Lung (tissue), 12 donors: ENCODE data around the gene FBXW2. TPM values are rescaled to one million over a fixed set of nuclear protein-coding genes. Genes with fewer than 3 reads are reported as not detected.

Experiments
- ATAC-seq: fragments of 200-7000 bp; cut with Tn5 transposase; one replicate; pipeline ENCODE4 v1.9.1; 2020; ENCODE audit warnings: moderate number of reproducible peaks; ENCODE audit not compliant: insufficient read depth, low FRiP score
- DNase-seq, 3 donors: peaks; one replicate each; pipeline ENCODE4 v3.0.0-alpha.2; 2013 to 2017
- H3K27ac ChIP-seq, 2 donors: one replicate each; pipeline ENCODE4 v1.5.1; 2013; ENCODE audit warnings: mild to moderate bottlenecking in 2 of 2, moderate library complexity in 2 of 2, control low read depth in 1 of 2, inconsistent platforms in 1 of 2, low read depth in 1 of 2, low read length in 1 of 2
- H3K27me3 ChIP-seq, 3 donors: one replicate each; pipeline ENCODE4 v1.5.1; 2013; ENCODE audit warnings: low read length in 2 of 3; ENCODE audit not compliant: control insufficient read depth in 3 of 3, insufficient read depth in 3 of 3
- H3K36me3 ChIP-seq, 4 donors: one replicate each; pipeline ENCODE4 v1.5.1; 2013; ENCODE audit warnings: low read length in 4 of 4, mild to moderate bottlenecking in 1 of 4, moderate library complexity in 1 of 4; ENCODE audit not compliant: control insufficient read depth in 4 of 4, insufficient read depth in 4 of 4
- H3K4me1 ChIP-seq, 5 donors: one replicate each; pipeline ENCODE4 v1.5.1; 2013; ENCODE audit warnings: low read length in 5 of 5, mild to moderate bottlenecking in 2 of 5, moderate library complexity in 1 of 5; ENCODE audit not compliant: control insufficient read depth in 5 of 5, insufficient read depth in 5 of 5
- H3K4me3 ChIP-seq: one replicate; pipeline ENCODE4 v1.5.1; 2013; ENCODE audit warnings: mild to moderate bottlenecking, control low read depth, moderate library complexity
- H3K9ac ChIP-seq, 2 donors: one replicate each; pipeline ENCODE4 v1.5.1; 2013; ENCODE audit warnings: low read length in 2 of 2, control low read depth in 1 of 2; ENCODE audit not compliant: insufficient read depth in 1 of 2
- H3K9me3 ChIP-seq, 4 donors: one replicate each; pipeline ENCODE4 v1.5.1; 2013; ENCODE audit warnings: low read length in 3 of 4, mild to moderate bottlenecking in 1 of 4, moderate library complexity in 1 of 4; ENCODE audit not compliant: control insufficient read depth in 4 of 4, insufficient read depth in 3 of 4
- WGBS, 2 donors: extraction: QIAGEN DNeasy Blood & Tissue Kit; methylation state at CpG; one replicate each; pipeline ENCODE4 v1.1.7; 2013; 5-methylcytosine and 5-hydroxymethylcytosine counted together
- polyA plus RNA-seq, 2 donors: library from polyadenylated mRNA; stranded (reverse); fragments of 200-250 nt; gene quantifications; one replicate each; pipeline ENCODE4 v1.2.1, GENCODE V29; 2013
- total RNA-seq, 2 donors: library from RNA; depleted of rRNA in 1 of 2; stranded (reverse); fragments of >200 nt in 1 of 2; gene quantifications; one replicate each; pipeline ENCODE4 v1.2.1, GENCODE V29; 2014 to 2021
- TF ChIP-seq, protein P1 (sequence below): IDR thresholded peaks from 2 replicates; pipeline ENCODE4 v1.5.1; 2012; ENCODE audit warnings: mild to moderate bottlenecking; ENCODE audit errors: control extremely low read depth, extremely low read depth
- donor health status: control.
- donor health status: control.
- donor health status: Bipolar disorder and iron deficiency.
- donor health status: healthy.
- donor health status: DM: yes; HTN: yes; CAD: no.

FBXW2 gene
- total and polyA plus RNA-seq, 4 donors = 12.9 to 86.5 (median 48.2) TPM

DNA sequence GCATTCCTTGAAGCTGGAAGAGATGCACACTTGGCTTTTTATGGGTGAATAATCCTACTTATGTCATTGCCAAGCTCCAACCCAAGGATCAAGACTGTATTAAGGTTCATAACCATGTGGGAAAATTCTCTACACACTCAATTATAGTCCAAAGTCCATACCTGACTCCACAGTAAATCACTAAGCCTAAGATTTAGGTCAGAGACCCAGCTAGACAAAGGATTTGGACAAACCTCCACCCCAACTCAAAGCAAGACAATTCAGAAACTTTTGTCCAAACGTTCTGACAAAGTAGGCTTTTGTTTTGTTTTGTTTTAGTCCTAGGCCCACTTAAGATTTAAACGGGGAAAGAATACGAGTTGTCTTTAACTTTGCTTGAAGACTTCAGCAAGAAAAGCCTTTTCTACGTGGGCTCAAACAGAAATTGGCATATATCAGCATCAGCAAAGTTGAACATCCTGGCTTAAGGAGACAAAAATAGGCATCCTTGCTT is 80.6 kb downstream of the FBXW2 start:
- Histone ChIP-seq H3K9me3 (no peaks in the 10 kb centered on the region), H3K4me3 (peak overlapping the region; percentile 64), H3K27ac (no peak overlapping the region), H3K9ac (peak overlapping the region in 1 of 2 donors; percentile 64), H3K4me1 (peaks cover 0 to 46% (median 10%) of the 10 kb centered on the region in 5 donors), H3K27me3 (no peaks in the 10 kb centered on the region), H3K36me3 (peaks cover 0 to 2% (median 0%) of the 10 kb centered on the region in 4 donors)
- no peak for ATAC-seq
- peak in 1 of 3 donors; percentile 31 for DNase-seq
- TF ChIP-seq, protein P1, sequence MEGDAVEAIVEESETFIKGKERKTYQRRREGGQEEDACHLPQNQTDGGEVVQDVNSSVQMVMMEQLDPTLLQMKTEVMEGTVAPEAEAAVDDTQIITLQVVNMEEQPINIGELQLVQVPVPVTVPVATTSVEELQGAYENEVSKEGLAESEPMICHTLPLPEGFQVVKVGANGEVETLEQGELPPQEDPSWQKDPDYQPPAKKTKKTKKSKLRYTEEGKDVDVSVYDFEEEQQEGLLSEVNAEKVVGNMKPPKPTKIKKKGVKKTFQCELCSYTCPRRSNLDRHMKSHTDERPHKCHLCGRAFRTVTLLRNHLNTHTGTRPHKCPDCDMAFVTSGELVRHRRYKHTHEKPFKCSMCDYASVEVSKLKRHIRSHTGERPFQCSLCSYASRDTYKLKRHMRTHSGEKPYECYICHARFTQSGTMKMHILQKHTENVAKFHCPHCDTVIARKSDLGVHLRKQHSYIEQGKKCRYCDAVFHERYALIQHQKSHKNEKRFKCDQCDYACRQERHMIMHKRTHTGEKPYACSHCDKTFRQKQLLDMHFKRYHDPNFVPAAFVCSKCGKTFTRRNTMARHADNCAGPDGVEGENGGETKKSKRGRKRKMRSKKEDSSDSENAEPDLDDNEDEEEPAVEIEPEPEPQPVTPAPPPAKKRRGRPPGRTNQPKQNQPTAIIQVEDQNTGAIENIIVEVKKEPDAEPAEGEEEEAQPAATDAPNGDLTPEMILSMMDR = no peak
- 31 to 44% methylated on average over 4 of the region's 4 CpGs for WGBS, 2 donors

DNA sequence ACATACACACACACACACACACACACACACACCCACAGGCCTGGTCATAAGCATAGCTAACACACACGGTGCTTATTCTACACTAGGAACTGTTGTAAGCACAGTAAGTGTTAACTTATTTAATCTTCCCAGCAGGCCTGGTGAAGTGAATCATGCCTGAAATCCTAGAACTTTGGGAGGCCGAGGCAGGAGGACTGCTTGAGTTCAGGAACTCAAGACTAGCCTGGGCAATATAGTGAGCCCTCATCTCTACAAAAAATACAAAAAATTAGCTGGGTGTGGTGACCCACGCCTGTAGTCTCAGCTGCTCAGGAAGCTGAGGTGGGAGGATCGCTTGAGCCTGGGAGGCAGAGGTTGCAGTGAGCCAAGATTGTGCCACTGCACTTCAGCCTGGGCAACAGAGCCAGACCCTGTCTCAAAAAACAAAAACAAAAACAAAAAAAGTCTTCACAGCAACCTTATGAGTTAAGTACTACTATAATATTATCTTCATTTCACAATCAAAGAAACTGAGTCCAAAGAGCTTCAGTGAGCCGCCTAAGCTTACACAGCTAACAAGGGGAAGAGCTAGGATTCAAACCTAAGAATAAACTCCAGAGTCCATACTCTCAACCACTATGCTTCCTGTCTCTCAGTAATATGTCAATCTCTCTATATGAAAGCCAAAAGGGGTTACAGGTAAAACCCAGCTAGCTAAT is 81.2 kb downstream of the FBXW2 start:
- DNase-seq (no peak), ATAC-seq (no peak)
- Histone ChIP-seq H3K4me3 (peak overlapping the region; percentile 64), H3K36me3 (peaks cover 0 to 2% (median 0%) of the 10 kb centered on the region in 4 donors), H3K9ac (no peak overlapping the region), H3K27ac (peak overlapping the region in 1 of 2 donors; percentile 5), H3K9me3 (no peaks in the 10 kb centered on the region), H3K4me1 (peaks cover 0 to 46% (median 10%) of the 10 kb centered on the region in 5 donors), H3K27me3 (no peaks in the 10 kb centered on the region)
- TF ChIP-seq, protein P1 = no peak
- WGBS, 2 donors = 30 to 31% methylated on average over 5 of the region's 5 CpGs

DNA sequence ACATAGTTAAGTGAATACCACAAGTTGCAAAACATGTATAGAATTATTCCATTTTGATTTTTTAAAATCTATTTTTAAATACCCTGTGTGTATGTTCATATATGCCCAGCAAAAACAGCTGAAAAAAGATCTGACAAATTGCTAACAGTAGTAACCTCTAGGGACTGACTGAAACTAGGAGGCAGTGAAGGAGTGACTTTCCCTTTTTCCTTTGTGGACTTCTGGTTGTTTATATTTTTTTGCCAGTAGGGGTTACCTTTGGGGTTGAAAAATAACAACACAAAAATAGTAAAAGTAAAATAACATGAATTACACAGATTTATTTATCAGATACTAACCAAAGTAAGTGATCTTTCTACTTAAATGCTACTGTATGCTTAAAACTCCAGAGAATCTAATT is 81.9 kb downstream of the FBXW2 start:
- DNase-seq (no peak), ATAC-seq (no peak)
- Histone ChIP-seq H3K9me3 (no peaks in the 10 kb centered on the region), H3K4me3 (no peak overlapping the region), H3K4me1 (peaks cover 0 to 46% (median 10%) of the 10 kb centered on the region in 5 donors), H3K27me3 (no peaks in the 10 kb centered on the region), H3K36me3 (peaks cover 0 to 2% (median 0%) of the 10 kb centered on the region in 4 donors), H3K27ac (no peak overlapping the region), H3K9ac (peak overlapping the region in 1 of 2 donors; percentile 0)
- TF ChIP-seq, protein P1 = no peak
